ENCODE results near the gene IL22RA1.

Gene IL22RA1

GRCh38 chr1:24113641-24114033, 29.3 kb downstream of the IL22RA1 start:
- Histone ChIP-seq H2AK5ac (ENCODE audit: low read length, severe bottlenecking) (no peak overlapping the region), H2BK120ac (ENCODE audit: low read depth, low read length) (no peak overlapping the region), H3K23ac (ENCODE audit: low read length in 2 of 2) (no peak overlapping the region), H3K9ac (ENCODE audit: low read length) (no peak overlapping the region), H2BK5ac (ENCODE audit: low read depth, low read length, poor library complexity, severe bottlenecking) (no peak overlapping the region), H3K4me2 (ENCODE audit: low read length, poor library complexity, severe bottlenecking) (no peak overlapping the region), H3K36me3 (ENCODE audit: control insufficient read depth in 1 of 2, insufficient read depth in 2 of 2, low read depth in 1 of 2, low read length in 2 of 2) (no peaks in the 10 kb centered on the region), H2BK15ac (ENCODE audit: low read depth, poor library complexity, severe bottlenecking) (no peak overlapping the region), H3K14ac (ENCODE audit: low read length in 2 of 2) (no peak overlapping the region), H3K18ac (ENCODE audit: low read depth in 1 of 2, low read length in 2 of 2) (no peak overlapping the region), H3K79me1 (replicated peaks; ENCODE audit: low read length, poor library complexity, severe bottlenecking) (no peaks in the 10 kb centered on the region), H3K27ac (ENCODE audit: low read length, poor library complexity, severe bottlenecking) (no peak overlapping the region), H3K4me3 (ENCODE audit: insufficient read depth in 1 of 2, low read depth in 1 of 2, low read length in 2 of 2) (no peak overlapping the region), H3K27me3 (ENCODE audit: control insufficient read depth in 1 of 2, insufficient read depth in 1 of 2, low read length in 2 of 2) (peaks cover 27 to 32% of the 10 kb centered on the region in 2 experiments), H2AFZ (ENCODE audit: low read depth, low read length) (no peak overlapping the region), H4K91ac (ENCODE audit: low read length) (no peak overlapping the region), H4K8ac (ENCODE audit: low read length) (no peak overlapping the region), H2BK12ac (ENCODE audit: low read length in 2 of 2) (no peak overlapping the region), H3K4me1 (ENCODE audit: control insufficient read depth, insufficient read depth, low read depth, low read length) (peaks cover 11% of the 10 kb centered on the region), H3K9me3 (ENCODE audit: control insufficient read depth, low read length) (no peaks in the 10 kb centered on the region), H3K4ac (ENCODE audit: low read depth in 1 of 2, low read length in 2 of 2) (no peak overlapping the region)
- 92% methylated on average over 6 of the region's 6 CpGs for WGBS
- DNase-seq, result no peak

DNA sequence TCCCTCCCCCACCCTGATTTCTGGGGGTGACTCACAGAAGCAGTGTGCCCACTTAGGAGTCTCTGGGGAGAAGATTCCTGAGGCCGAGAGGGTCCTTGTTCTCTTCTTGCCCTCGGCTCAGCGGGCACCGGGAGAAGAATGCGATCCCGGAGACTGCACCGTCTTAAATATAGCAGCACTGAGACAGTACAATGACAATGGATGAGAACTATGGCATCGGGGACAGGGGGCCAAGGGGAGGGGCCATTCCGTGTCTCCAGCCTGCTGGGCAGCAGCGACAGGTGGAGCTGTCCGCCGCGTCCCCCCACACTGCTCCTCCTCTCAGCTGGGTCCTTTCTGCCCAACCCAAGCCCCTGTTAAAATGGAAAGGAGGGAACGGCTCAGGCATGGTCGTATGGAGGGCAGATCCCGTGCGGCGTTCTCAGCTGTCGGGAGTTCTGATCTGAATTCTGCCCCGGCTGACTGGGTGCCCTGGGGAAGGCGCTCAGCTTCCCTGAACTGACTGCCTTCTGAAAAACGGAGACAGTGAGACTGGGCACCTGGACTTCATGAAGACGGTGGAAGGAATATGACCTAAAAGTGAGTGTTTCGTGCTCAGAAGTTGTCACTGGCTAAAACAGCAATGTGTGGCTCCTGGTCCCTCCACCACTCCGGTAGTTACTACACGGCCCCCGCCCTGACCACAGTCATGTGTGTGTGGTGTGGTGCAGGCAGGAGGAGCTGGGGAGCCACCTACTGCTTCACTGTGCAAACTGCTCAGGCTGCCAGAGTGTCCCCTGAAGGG, 30.8 kb downstream of the IL22RA1 start, which contains the start of gene MYOM3:
Gene MYOM3, minus strand, starts transcription at position 140 of the 784 bp plus-strand sequence. CDS start 3,499 bp downstream, outside the sequence.
- Histone ChIP-seq H4K91ac (ENCODE audit: low read length) (no peak within 1 kb of the TSS), H3K14ac (ENCODE audit: low read length in 2 of 2) (no peak within 1 kb of the TSS), H3K9ac (ENCODE audit: low read length) (peak within 1 kb of the TSS; percentile 67), H3K36me3 (ENCODE audit: control insufficient read depth in 1 of 2, insufficient read depth in 2 of 2, low read depth in 1 of 2, low read length in 2 of 2) (no peaks in the 10 kb centered on the region), H3K4me3 (ENCODE audit: insufficient read depth in 1 of 2, low read depth in 1 of 2, low read length in 2 of 2) (peak within 1 kb of the TSS in 1 of 2 experiments; percentile 64), H3K4me2 (ENCODE audit: low read length, poor library complexity, severe bottlenecking) (no peak within 1 kb of the TSS), H3K79me1 (replicated peaks; ENCODE audit: low read length, poor library complexity, severe bottlenecking) (no peaks in the 10 kb centered on the region), H3K4me1 (ENCODE audit: control insufficient read depth, insufficient read depth, low read depth, low read length) (peaks cover 23% of the 10 kb centered on the region), H4K8ac (ENCODE audit: low read length) (no peak within 1 kb of the TSS), H2BK120ac (ENCODE audit: low read depth, low read length) (no peak within 1 kb of the TSS), H3K27me3 (ENCODE audit: control insufficient read depth in 1 of 2, insufficient read depth in 1 of 2, low read length in 2 of 2) (peaks cover 25 to 30% of the 10 kb centered on the region in 2 experiments), H2AK5ac (ENCODE audit: low read length, severe bottlenecking) (peak within 1 kb of the TSS; percentile 15), H3K23ac (ENCODE audit: low read length in 2 of 2) (no peak within 1 kb of the TSS), H2BK5ac (ENCODE audit: low read depth, low read length, poor library complexity, severe bottlenecking) (no peak within 1 kb of the TSS), H2AFZ (ENCODE audit: low read depth, low read length) (no peak within 1 kb of the TSS), H2BK12ac (ENCODE audit: low read length in 2 of 2) (no peak within 1 kb of the TSS), H3K4ac (ENCODE audit: low read depth in 1 of 2, low read length in 2 of 2) (no peak within 1 kb of the TSS), H2BK15ac (ENCODE audit: low read depth, poor library complexity, severe bottlenecking) (no peak within 1 kb of the TSS), H3K9me3 (ENCODE audit: control insufficient read depth, low read length) (no peaks in the 10 kb centered on the region), H3K27ac (ENCODE audit: low read length, poor library complexity, severe bottlenecking) (no peak within 1 kb of the TSS), H3K18ac (ENCODE audit: low read depth in 1 of 2, low read length in 2 of 2) (no peak within 1 kb of the TSS)
- WGBS, result 59% methylated on average over 27 of the region's 27 CpGs
- peak; percentile 59 for DNase-seq

DNA sequence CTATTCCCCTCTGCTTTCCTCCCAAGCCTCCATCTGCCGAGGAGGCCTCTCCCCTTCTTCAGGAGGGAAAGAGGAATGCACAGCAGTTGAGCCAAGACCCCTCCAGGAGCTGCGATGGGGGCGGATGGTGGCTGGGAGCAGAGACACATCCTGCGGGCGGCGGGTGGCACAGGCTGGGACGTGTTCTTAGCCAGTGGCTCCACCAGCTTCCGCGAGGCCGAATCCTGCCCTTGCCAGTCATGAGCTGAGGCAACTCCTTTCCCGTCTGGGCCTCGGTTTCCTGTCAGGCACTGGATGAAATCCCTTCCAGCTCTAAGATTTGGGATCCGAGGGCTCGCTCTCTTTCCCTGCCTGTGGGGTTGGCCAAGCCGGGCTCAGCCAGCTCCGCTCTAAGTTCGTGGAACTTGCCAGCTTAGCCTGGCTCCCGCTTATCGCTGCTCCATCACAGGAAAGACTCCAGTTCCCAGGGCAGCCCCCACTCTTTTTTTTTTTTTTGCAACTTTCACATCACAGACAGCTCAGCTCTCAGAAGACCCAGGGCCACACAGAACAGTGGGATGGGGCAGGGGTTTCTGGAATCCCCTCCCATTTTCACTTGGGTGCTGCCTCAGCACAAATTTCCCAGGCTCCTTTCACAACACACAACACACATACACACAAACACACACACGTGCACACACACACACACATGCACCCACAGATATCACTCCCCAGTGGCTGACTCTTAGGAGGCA, 31.5 kb downstream of the IL22RA1 start:
- H3K14ac ChIP-seq (ENCODE audit: low read length in 2 of 2), result no peak overlapping the region
- H3K4me3 ChIP-seq (ENCODE audit: insufficient read depth in 1 of 2, low read depth in 1 of 2, low read length in 2 of 2), result no peak overlapping the region
- no peak overlapping the region for H4K8ac ChIP-seq (ENCODE audit: low read length)
- H3K18ac ChIP-seq (ENCODE audit: low read depth in 1 of 2, low read length in 2 of 2), result no peak overlapping the region
- no peak overlapping the region for H2AFZ ChIP-seq (ENCODE audit: low read depth, low read length)
- no peak overlapping the region for H3K4me2 ChIP-seq (ENCODE audit: low read length, poor library complexity, severe bottlenecking)
- no peak overlapping the region for H2BK12ac ChIP-seq (ENCODE audit: low read length in 2 of 2)
- H2BK15ac ChIP-seq (ENCODE audit: low read depth, poor library complexity, severe bottlenecking), result no peak overlapping the region
- H3K23ac ChIP-seq (ENCODE audit: low read length in 2 of 2), result no peak overlapping the region
- H3K27me3 ChIP-seq (ENCODE audit: control insufficient read depth in 1 of 2, insufficient read depth in 1 of 2, low read length in 2 of 2), result peaks cover 18 to 23% of the 10 kb centered on the region in 2 experiments
- H3K27ac ChIP-seq (ENCODE audit: low read length, poor library complexity, severe bottlenecking), result no peak overlapping the region
- H3K4ac ChIP-seq (ENCODE audit: low read depth in 1 of 2, low read length in 2 of 2), result no peak overlapping the region
- H2BK120ac ChIP-seq (ENCODE audit: low read depth, low read length), result no peak overlapping the region
- H3K36me3 ChIP-seq (ENCODE audit: control insufficient read depth in 1 of 2, insufficient read depth in 2 of 2, low read depth in 1 of 2, low read length in 2 of 2), result no peaks in the 10 kb centered on the region
- DNase-seq, result no peak
- no peaks in the 10 kb centered on the region for H3K9me3 ChIP-seq (ENCODE audit: control insufficient read depth, low read length)
- no peak overlapping the region for H2AK5ac ChIP-seq (ENCODE audit: low read length, severe bottlenecking)
- WGBS, result 91% methylated on average over 20 of the region's 20 CpGs
- peak overlapping the region; percentile 43 for H3K9ac ChIP-seq (ENCODE audit: low read length)
- no peak overlapping the region for H4K91ac ChIP-seq (ENCODE audit: low read length)
- H2BK5ac ChIP-seq (ENCODE audit: low read depth, low read length, poor library complexity, severe bottlenecking), result no peak overlapping the region
- no peaks in the 10 kb centered on the region for H3K79me1 ChIP-seq (replicated peaks; ENCODE audit: low read length, poor library complexity, severe bottlenecking)
- peaks cover 27% of the 10 kb centered on the region for H3K4me1 ChIP-seq (ENCODE audit: control insufficient read depth, insufficient read depth, low read depth, low read length)

DNA sequence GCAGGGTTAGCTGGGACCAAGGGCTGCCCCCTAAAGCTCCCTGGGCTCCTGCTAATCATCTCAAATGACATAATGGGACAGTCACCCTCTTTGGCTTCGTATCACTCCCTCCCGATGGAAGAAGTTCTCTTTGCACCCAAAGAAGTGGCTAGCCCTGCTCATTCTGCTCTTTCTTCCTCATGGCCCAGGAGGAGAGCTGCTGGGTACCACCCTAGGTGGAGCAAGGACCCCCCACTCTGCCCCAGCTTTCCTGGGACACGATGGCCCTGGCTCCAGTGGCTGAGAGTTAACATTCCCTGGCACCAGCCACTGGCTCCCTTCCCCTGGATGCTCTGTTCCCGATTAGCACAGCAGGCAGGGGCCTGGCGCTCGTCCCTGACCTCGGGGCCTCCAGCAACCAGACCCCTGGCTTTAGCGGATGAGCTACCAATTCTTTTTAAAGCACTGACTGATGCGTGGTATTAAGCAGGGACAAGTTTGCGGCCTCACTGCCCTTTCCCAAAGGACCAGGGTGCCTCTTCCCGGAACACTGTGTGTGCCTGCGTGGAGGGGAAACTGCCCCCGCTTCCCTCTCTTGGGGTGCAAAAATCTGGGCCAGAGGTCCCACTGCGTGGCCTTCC, 32.2 kb downstream of the IL22RA1 start:
- H3K27ac ChIP-seq (ENCODE audit: low read length, poor library complexity, severe bottlenecking), result no peak overlapping the region
- peaks cover 27% of the 10 kb centered on the region for H3K4me1 ChIP-seq (ENCODE audit: control insufficient read depth, insufficient read depth, low read depth, low read length)
- H3K18ac ChIP-seq (ENCODE audit: low read depth in 1 of 2, low read length in 2 of 2), result no peak overlapping the region
- H2BK5ac ChIP-seq (ENCODE audit: low read depth, low read length, poor library complexity, severe bottlenecking), result no peak overlapping the region
- no peak overlapping the region for H3K4me3 ChIP-seq (ENCODE audit: insufficient read depth in 1 of 2, low read depth in 1 of 2, low read length in 2 of 2)
- no peak overlapping the region for H4K8ac ChIP-seq (ENCODE audit: low read length)
- peaks cover 12 to 17% of the 10 kb centered on the region in 2 experiments for H3K27me3 ChIP-seq (ENCODE audit: control insufficient read depth in 1 of 2, insufficient read depth in 1 of 2, low read length in 2 of 2)
- WGBS, result 81% methylated on average over 14 of the region's 14 CpGs
- H3K9me3 ChIP-seq (ENCODE audit: control insufficient read depth, low read length), result no peaks in the 10 kb centered on the region
- H2BK15ac ChIP-seq (ENCODE audit: low read depth, poor library complexity, severe bottlenecking), result no peak overlapping the region
- H2BK12ac ChIP-seq (ENCODE audit: low read length in 2 of 2), result no peak overlapping the region
- no peaks in the 10 kb centered on the region for H3K79me1 ChIP-seq (replicated peaks; ENCODE audit: low read length, poor library complexity, severe bottlenecking)
- H3K23ac ChIP-seq (ENCODE audit: low read length in 2 of 2), result no peak overlapping the region
- H2AFZ ChIP-seq (ENCODE audit: low read depth, low read length), result no peak overlapping the region
- H3K9ac ChIP-seq (ENCODE audit: low read length), result peak overlapping the region; percentile 43
- H3K4ac ChIP-seq (ENCODE audit: low read depth in 1 of 2, low read length in 2 of 2), result no peak overlapping the region
- H3K14ac ChIP-seq (ENCODE audit: low read length in 2 of 2), result no peak overlapping the region
- no peak for DNase-seq
- H3K36me3 ChIP-seq (ENCODE audit: control insufficient read depth in 1 of 2, insufficient read depth in 2 of 2, low read depth in 1 of 2, low read length in 2 of 2), result no peaks in the 10 kb centered on the region
- H3K4me2 ChIP-seq (ENCODE audit: low read length, poor library complexity, severe bottlenecking), result no peak overlapping the region
- H2BK120ac ChIP-seq (ENCODE audit: low read depth, low read length), result no peak overlapping the region
- no peak overlapping the region for H4K91ac ChIP-seq (ENCODE audit: low read length)
- no peak overlapping the region for H2AK5ac ChIP-seq (ENCODE audit: low read length, severe bottlenecking)
